Panc1 (cell line): ENCODE measurements around the gene DYNAP.

Experiments
- POLR2AphosphoS5 ChIP-seq: IDR thresholded peaks from 2 replicates; pipeline ENCODE4 v1.6.1; 2012; ENCODE audit warnings: mild to moderate bottlenecking, low read depth, low read length, moderate library complexity
- SIN3A ChIP-seq: IDR thresholded peaks from 2 replicates; pipeline ENCODE4 v1.6.1; 2012; ENCODE audit warnings: low read depth, mild to moderate bottlenecking, low read length, moderate library complexity, borderline replicate concordance; ENCODE audit not compliant: insufficient read depth
- TCF7L2 ChIP-seq: IDR thresholded peaks from 2 replicates; pipeline ENCODE4 v1.6.1; 2011; ENCODE audit warnings: mild to moderate bottlenecking, low read depth, low read length, inconsistent platforms
- TF ChIP-seq, protein P1 (sequence below): fragments of 450-650 bp; IDR thresholded peaks from 2 replicates; pipeline ENCODE4 v1.5.1; 2017; ENCODE audit warnings: mild to moderate bottlenecking
- TF ChIP-seq, protein P2 (sequence below), 2 experiments: IDR thresholded peaks; 2 replicates each; pipeline ENCODE4 v1.6.1; 2011 to 2012; ENCODE audit warnings: low read depth in 2 of 2, control low read depth in 1 of 2, low read length in 1 of 2, mild to moderate bottlenecking in 1 of 2, moderate library complexity in 1 of 2; ENCODE audit not compliant: insufficient read depth in 1 of 2

GRCh38 chr18:54607213-54608027 is 16.4 kb downstream of the DYNAP start:
- TF ChIP-seq, protein P1, sequence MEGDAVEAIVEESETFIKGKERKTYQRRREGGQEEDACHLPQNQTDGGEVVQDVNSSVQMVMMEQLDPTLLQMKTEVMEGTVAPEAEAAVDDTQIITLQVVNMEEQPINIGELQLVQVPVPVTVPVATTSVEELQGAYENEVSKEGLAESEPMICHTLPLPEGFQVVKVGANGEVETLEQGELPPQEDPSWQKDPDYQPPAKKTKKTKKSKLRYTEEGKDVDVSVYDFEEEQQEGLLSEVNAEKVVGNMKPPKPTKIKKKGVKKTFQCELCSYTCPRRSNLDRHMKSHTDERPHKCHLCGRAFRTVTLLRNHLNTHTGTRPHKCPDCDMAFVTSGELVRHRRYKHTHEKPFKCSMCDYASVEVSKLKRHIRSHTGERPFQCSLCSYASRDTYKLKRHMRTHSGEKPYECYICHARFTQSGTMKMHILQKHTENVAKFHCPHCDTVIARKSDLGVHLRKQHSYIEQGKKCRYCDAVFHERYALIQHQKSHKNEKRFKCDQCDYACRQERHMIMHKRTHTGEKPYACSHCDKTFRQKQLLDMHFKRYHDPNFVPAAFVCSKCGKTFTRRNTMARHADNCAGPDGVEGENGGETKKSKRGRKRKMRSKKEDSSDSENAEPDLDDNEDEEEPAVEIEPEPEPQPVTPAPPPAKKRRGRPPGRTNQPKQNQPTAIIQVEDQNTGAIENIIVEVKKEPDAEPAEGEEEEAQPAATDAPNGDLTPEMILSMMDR = no peak
- TF ChIP-seq POLR2AphosphoS5 = no peak
- TF ChIP-seq, protein P2, sequence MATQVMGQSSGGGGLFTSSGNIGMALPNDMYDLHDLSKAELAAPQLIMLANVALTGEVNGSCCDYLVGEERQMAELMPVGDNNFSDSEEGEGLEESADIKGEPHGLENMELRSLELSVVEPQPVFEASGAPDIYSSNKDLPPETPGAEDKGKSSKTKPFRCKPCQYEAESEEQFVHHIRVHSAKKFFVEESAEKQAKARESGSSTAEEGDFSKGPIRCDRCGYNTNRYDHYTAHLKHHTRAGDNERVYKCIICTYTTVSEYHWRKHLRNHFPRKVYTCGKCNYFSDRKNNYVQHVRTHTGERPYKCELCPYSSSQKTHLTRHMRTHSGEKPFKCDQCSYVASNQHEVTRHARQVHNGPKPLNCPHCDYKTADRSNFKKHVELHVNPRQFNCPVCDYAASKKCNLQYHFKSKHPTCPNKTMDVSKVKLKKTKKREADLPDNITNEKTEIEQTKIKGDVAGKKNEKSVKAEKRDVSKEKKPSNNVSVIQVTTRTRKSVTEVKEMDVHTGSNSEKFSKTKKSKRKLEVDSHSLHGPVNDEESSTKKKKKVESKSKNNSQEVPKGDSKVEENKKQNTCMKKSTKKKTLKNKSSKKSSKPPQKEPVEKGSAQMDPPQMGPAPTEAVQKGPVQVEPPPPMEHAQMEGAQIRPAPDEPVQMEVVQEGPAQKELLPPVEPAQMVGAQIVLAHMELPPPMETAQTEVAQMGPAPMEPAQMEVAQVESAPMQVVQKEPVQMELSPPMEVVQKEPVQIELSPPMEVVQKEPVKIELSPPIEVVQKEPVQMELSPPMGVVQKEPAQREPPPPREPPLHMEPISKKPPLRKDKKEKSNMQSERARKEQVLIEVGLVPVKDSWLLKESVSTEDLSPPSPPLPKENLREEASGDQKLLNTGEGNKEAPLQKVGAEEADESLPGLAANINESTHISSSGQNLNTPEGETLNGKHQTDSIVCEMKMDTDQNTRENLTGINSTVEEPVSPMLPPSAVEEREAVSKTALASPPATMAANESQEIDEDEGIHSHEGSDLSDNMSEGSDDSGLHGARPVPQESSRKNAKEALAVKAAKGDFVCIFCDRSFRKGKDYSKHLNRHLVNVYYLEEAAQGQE (IDR thresholded peaks at IDR 0.05; ENCODE audit: insufficient read depth in 1 of 2, low read depth in 2 of 2, low read length in 1 of 2) = no peak
- TF ChIP-seq SIN3A = no peak
- TF ChIP-seq TCF7L2 = no peak
